Breast epithelium (tissue), 4 donors: ENCODE measurements around the gene GNAT3. TPM values are rescaled to one million over a fixed set of nuclear protein-coding genes. Genes with fewer than 3 reads are reported as not detected.

ENCODE experiments used
- DNase-seq, 2 donors: peaks; one replicate each; pipeline ENCODE4 v3.0.0-alpha.2; 2019; ENCODE audit warnings: low spot score in 2 of 2
- H3K27ac ChIP-seq, 2 donors: fragments of 200-600 bp; sonication (generic) in 1 of 2; one replicate each; pipeline ENCODE4 v1.5.1; 2016 to 2019; ENCODE audit warnings: mild to moderate bottlenecking in 1 of 2
- H3K27me3 ChIP-seq, 2 donors: fragments of 200-600 bp; sonication (generic) in 1 of 2; one replicate each; pipeline versions ENCODE4 v1.5.1 to v1.6.0; 2017 to 2019; ENCODE audit warnings: control low read depth in 1 of 2, mild to moderate bottlenecking in 1 of 2
- H3K36me3 ChIP-seq: fragments of 200-600 bp; one replicate; pipeline ENCODE4 v1.5.1; 2019
- H3K4me1 ChIP-seq, 2 donors: fragments of 200-600 bp; sonication (generic); one replicate each; pipeline ENCODE4 v1.5.1; 2016 to 2019; ENCODE audit warnings: control low read depth in 1 of 2
- H3K4me3 ChIP-seq, 3 donors: fragments of 200-600 bp; sonication (generic); 1 replicate in 2 of 3; 2 replicates in 1 of 3; pipeline ENCODE4 v1.5.1; 2016 to 2019; ENCODE audit warnings: mild to moderate bottlenecking in 3 of 3, moderate library complexity in 2 of 3
- H3K9me3 ChIP-seq, 2 donors: fragments of 200-600 bp; sonication (generic) in 1 of 2; one replicate each; pipeline ENCODE4 v1.5.1; 2016 to 2019; ENCODE audit warnings: control low read depth in 1 of 2
- CTCF ChIP-seq, 3 donors: fragments of 450-650 bp; IDR thresholded peaks; one replicate each; pipeline ENCODE4 v1.5.1; 2016 to 2017; ENCODE audit warnings: antibody characterized with exemption in 3 of 3, mild to moderate bottlenecking in 3 of 3, moderate library complexity in 3 of 3
- POLR2A ChIP-seq: fragments of 450-650 bp; IDR thresholded peaks from one replicate; pipeline ENCODE4 v1.6.1; 2016; ENCODE audit warnings: antibody characterized with exemption, mild to moderate bottlenecking, moderate library complexity
- POLR2AphosphoS5 ChIP-seq, 3 donors: sonication (generic); formaldehyde crosslinking; IDR thresholded peaks; one replicate each; pipeline ENCODE4 v1.6.1; 2017; ENCODE audit warnings: antibody characterized with exemption in 3 of 3
- intact Hi-C: fragments of 100-400 bp; cut with DNase I; formaldehyde crosslinking; loops from one replicate; pipeline ENCODE4 v1.15.1; 2023; ENCODE audit warnings: low total_unique reads
- total RNA-seq, 3 donors: library from RNA; depleted of rRNA; stranded (reverse); fragments of >200 nt; gene quantifications; one replicate each; pipeline ENCODE4 v1.1.0, GENCODE V29; 2016

The GNAT3 gene
- total RNA-seq, 3 donors from 2014 or later = not detected

GRCh38 chr7:80429181-80429580 lies 82.7 kb downstream of the GNAT3 start:
- TF ChIP-seq CTCF (IDR thresholded peaks at IDR 0.05) (no peak), POLR2A (no peak), POLR2AphosphoS5 (IDR thresholded peaks at IDR 0.05) (no peak)
- Histone ChIP-seq H3K9me3 (peaks cover 0 to 2% of the 10 kb centered on the region in 2 donors), H3K27me3 (no peaks in the 10 kb centered on the region), H3K27ac (no peak overlapping the region), H3K4me3 (no peak overlapping the region), H3K4me1 (no peaks in the 10 kb centered on the region), H3K36me3 (no peaks in the 10 kb centered on the region)
- DNase-seq = no peak
- intact Hi-C loops = no loop called here

- Histone ChIP-seq H3K27ac (no peak overlapping the region), H3K9me3 (no peaks in the 10 kb centered on the region), H3K36me3 (no peaks in the 10 kb centered on the region), H3K4me1 (no peaks in the 10 kb centered on the region), H3K27me3 (no peaks in the 10 kb centered on the region), H3K4me3 (no peak overlapping the region)
- intact Hi-C loops = no loop called here
- peak in 2 of 3 donors; percentile 50 to 77 for TF ChIP-seq CTCF (IDR thresholded peaks at IDR 0.05)
- TF ChIP-seq POLR2AphosphoS5 (IDR thresholded peaks at IDR 0.05) = no peak
- DNase-seq = no peak
Observed at GRCh38 chr7:80428161-80429054, 83.5 kb downstream of the GNAT3 start.

- DNase-seq = no peak
- Histone ChIP-seq H3K9me3 (no peaks in the 10 kb centered on the region), H3K36me3 (no peaks in the 10 kb centered on the region), H3K27me3 (no peaks in the 10 kb centered on the region), H3K4me1 (no peaks in the 10 kb centered on the region), H3K27ac (no peak overlapping the region), H3K4me3 (no peak overlapping the region)
- intact Hi-C loops = no loop called here
- TF ChIP-seq POLR2A (no peak), CTCF (IDR thresholded peaks at IDR 0.05) (no peak), POLR2AphosphoS5 (IDR thresholded peaks at IDR 0.05) (no peak)
Observed at GRCh38 chr7:80427218-80427617, 84.6 kb downstream of the GNAT3 start.

- Histone ChIP-seq H3K9me3 (no peaks in the 10 kb centered on the region), H3K27ac (no peak overlapping the region), H3K4me3 (no peak overlapping the region), H3K4me1 (no peaks in the 10 kb centered on the region), H3K36me3 (no peaks in the 10 kb centered on the region), H3K27me3 (no peaks in the 10 kb centered on the region)
- DNase-seq = no peak
- intact Hi-C loops = no loop called here
- TF ChIP-seq CTCF (IDR thresholded peaks at IDR 0.05) = no peak
- no peak for TF ChIP-seq POLR2A
- TF ChIP-seq POLR2AphosphoS5 (IDR thresholded peaks at IDR 0.05) = no peak
Observed at GRCh38 chr7:80420876-80421275, 91.0 kb downstream of the GNAT3 start.

GRCh38 chr7:80417211-80417793 lies 94.6 kb downstream of the GNAT3 start:
- Histone ChIP-seq H3K9me3 (no peaks in the 10 kb centered on the region), H3K27ac (no peak overlapping the region), H3K4me3 (no peak overlapping the region), H3K27me3 (no peaks in the 10 kb centered on the region), H3K36me3 (no peaks in the 10 kb centered on the region), H3K4me1 (no peaks in the 10 kb centered on the region)
- TF ChIP-seq CTCF (IDR thresholded peaks at IDR 0.05) = no peak
- TF ChIP-seq POLR2AphosphoS5 (IDR thresholded peaks at IDR 0.05) = no peak
- TF ChIP-seq POLR2A = no peak
- intact Hi-C loops = no loop called here
- no peak for DNase-seq
